GM06990 (cell line): ENCODE results near the gene CDC5L.

Experiments used
- DNase-seq: peaks from one replicate; pipeline ENCODE4 v3.0.0-alpha.2; 2011; ENCODE audit not compliant: insufficient read length; ENCODE audit errors: extremely low read depth
- H3K27me3 ChIP-seq: replicated peaks from 2 replicates; pipeline ENCODE4 v1.6.0; 2011; ENCODE audit warnings: low read length; ENCODE audit not compliant: control insufficient read depth, insufficient read depth
- H3K36me3 ChIP-seq: 2 replicates; pipeline ENCODE4 v1.5.1; 2011; ENCODE audit warnings: low read length; ENCODE audit not compliant: control insufficient read depth, insufficient read depth
- H3K4me3 ChIP-seq: replicated peaks from 2 replicates; pipeline ENCODE4 v1.5.1; 2011; ENCODE audit warnings: low read depth, mild to moderate bottlenecking, control low read depth, low read length
- TF ChIP-seq, protein P1 (sequence below): IDR thresholded peaks from 2 replicates; pipeline ENCODE4 v1.5.1; 2011; ENCODE audit warnings: low read length, control low read depth, mild to moderate bottlenecking, inconsistent platforms; ENCODE audit not compliant: insufficient read depth, poor library complexity, severe bottlenecking

CDC5L gene

GRCh38 chr6:44470746-44471145 is 83.2 kb downstream of the CDC5L start:
- no peaks in the 10 kb centered on the region for H3K36me3 ChIP-seq
- TF ChIP-seq, protein P1, sequence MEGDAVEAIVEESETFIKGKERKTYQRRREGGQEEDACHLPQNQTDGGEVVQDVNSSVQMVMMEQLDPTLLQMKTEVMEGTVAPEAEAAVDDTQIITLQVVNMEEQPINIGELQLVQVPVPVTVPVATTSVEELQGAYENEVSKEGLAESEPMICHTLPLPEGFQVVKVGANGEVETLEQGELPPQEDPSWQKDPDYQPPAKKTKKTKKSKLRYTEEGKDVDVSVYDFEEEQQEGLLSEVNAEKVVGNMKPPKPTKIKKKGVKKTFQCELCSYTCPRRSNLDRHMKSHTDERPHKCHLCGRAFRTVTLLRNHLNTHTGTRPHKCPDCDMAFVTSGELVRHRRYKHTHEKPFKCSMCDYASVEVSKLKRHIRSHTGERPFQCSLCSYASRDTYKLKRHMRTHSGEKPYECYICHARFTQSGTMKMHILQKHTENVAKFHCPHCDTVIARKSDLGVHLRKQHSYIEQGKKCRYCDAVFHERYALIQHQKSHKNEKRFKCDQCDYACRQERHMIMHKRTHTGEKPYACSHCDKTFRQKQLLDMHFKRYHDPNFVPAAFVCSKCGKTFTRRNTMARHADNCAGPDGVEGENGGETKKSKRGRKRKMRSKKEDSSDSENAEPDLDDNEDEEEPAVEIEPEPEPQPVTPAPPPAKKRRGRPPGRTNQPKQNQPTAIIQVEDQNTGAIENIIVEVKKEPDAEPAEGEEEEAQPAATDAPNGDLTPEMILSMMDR = no peak
- DNase-seq = no peak
- H3K27me3 ChIP-seq = peaks cover 2% of the 10 kb centered on the region; the same call in 1 of the 2 replicates
- H3K4me3 ChIP-seq = no peak overlapping the region

GRCh38 chr6:44471271-44471981 is 83.9 kb downstream of the CDC5L start:
- Histone ChIP-seq H3K36me3 (no peaks in the 10 kb centered on the region), H3K27me3 (peaks cover 2% of the 10 kb centered on the region; the same call in 1 of the 2 replicates), H3K4me3 (no peak overlapping the region)
- TF ChIP-seq, protein P1 = no peak
- no peak for DNase-seq

GRCh38 chr6:44472250-44472945 is 84.9 kb downstream of the CDC5L start:
- Histone ChIP-seq H3K36me3 (no peaks in the 10 kb centered on the region), H3K27me3 (peaks cover 2% of the 10 kb centered on the region; the same call in 1 of the 2 replicates), H3K4me3 (no peak overlapping the region)
- DNase-seq = no peak
- TF ChIP-seq, protein P1 = no peak

GRCh38 chr6:44473393-44474189 is 86.1 kb downstream of the CDC5L start:
- Histone ChIP-seq H3K36me3 (no peaks in the 10 kb centered on the region), H3K4me3 (no peak overlapping the region), H3K27me3 (peaks cover 2% of the 10 kb centered on the region; the same call in 1 of the 2 replicates)
- no peak for DNase-seq
- TF ChIP-seq, protein P1 = no peak

DNA sequence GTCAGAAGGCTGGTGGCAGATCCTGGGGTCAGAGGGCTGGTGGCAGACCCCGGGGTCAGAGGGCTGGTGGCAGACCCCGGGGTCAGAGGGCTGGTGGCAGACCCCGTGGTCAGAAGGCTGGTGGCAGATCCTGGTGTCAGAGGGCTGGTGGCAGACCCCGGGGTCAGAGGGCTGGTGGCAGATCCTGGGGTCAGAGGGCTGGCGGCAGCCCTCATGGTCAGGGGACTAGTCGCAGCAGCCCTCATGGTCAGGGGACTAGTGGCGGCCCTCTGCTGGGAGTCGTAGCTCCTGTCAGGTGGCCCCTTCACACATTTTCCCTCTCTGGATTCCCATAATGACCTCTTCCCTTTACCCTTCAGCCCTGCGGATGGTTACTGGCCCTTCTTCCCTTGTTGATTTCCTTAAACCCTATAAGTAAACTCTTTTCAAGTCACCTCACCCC is 86.7 kb downstream of the CDC5L start:
- no peaks in the 10 kb centered on the region for H3K36me3 ChIP-seq
- no peak overlapping the region for H3K4me3 ChIP-seq
- DNase-seq = no peak
- peaks cover 2% of the 10 kb centered on the region; the same call in 1 of the 2 replicates for H3K27me3 ChIP-seq
- TF ChIP-seq, protein P1 = no peak
